ENCODE measurements around the gene ABI3BP.

Gene ABI3BP

GRCh38 chr3:100975714-100976113 is 17.5 kb downstream of the ABI3BP start:
- no peaks in the 10 kb centered on the region for H3K27me3 ChIP-seq (ENCODE audit: insufficient read depth, low read length)
- TF ChIP-seq EZH2 (IDR thresholded peaks at IDR 0.05; ENCODE audit: borderline replicate concordance, low read length): no peak
- TF ChIP-seq CTCF (IDR thresholded peaks at IDR 0.05; ENCODE audit: low read length): no peak

DNA sequence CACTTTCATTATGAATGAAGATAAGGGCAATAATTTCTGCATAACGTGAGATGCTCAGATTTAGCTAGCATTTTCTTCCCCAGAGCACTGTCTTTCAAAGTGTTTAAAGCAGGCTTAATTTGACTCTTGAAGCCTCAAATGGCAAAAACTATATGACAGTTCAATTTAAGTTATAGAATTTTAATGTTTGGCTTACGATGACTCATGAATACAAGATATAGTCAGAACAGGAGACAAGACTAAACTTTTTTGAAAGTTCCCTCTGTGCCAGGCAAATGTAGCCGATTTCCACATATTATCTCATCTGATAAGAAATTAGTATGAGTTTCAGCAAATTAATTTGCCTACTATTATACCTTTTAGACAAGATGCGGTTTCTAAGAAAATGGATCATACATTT is 19.6 kb downstream of the ABI3BP start:
- H3F3A ChIP-seq (ENCODE audit: insufficient read depth, low read length): no peaks in the 10 kb centered on the region
- no peaks in the 10 kb centered on the region for H3K27me3 ChIP-seq (ENCODE audit: insufficient read depth, low read length)
- no peak overlapping the region for H3K4me3 ChIP-seq (ENCODE audit: low read depth, low read length, poor library complexity, severe bottlenecking)
- no peak overlapping the region for H3K9ac ChIP-seq (ENCODE audit: low read length)
- TF ChIP-seq EZH2 (IDR thresholded peaks at IDR 0.05; ENCODE audit: borderline replicate concordance, low read length): no peak
- no peak for TF ChIP-seq CTCF (IDR thresholded peaks at IDR 0.05; ENCODE audit: low read length)
- no peaks in the 10 kb centered on the region for H3K36me3 ChIP-seq (ENCODE audit: insufficient read depth, low read length)
- no peaks in the 10 kb centered on the region for H3K79me2 ChIP-seq (ENCODE audit: insufficient read depth, low read length)
- H2AFZ ChIP-seq (ENCODE audit: low read length): no peak overlapping the region
- H4K20me1 ChIP-seq (ENCODE audit: insufficient read depth, low read length): no peaks in the 10 kb centered on the region
- H3K4me2 ChIP-seq (ENCODE audit: low read length): no peak overlapping the region
- no peaks in the 10 kb centered on the region for H3K4me1 ChIP-seq (ENCODE audit: insufficient read depth, low read length, severe bottlenecking)
- H3K27ac ChIP-seq (ENCODE audit: low read depth, low read length, poor library complexity, severe bottlenecking): no peak overlapping the region
- H3K9me2 ChIP-seq (ENCODE audit: low read depth, low read length): no peaks in the 10 kb centered on the region
- no peaks in the 10 kb centered on the region for H3K9me3 ChIP-seq (ENCODE audit: low read length)

More at GRCh38 chr3:100975714-100976113, 17.5 kb downstream of the ABI3BP start:
- H3K9me3 ChIP-seq (ENCODE audit: low read length): no peaks in the 10 kb centered on the region
- no peak overlapping the region for H2AFZ ChIP-seq (ENCODE audit: low read length)
- no peaks in the 10 kb centered on the region for H4K20me1 ChIP-seq (ENCODE audit: insufficient read depth, low read length)
- H3K4me1 ChIP-seq (ENCODE audit: insufficient read depth, low read length, severe bottlenecking): no peaks in the 10 kb centered on the region
- no peaks in the 10 kb centered on the region for H3K9me2 ChIP-seq (ENCODE audit: low read depth, low read length)
- no peaks in the 10 kb centered on the region for H3K36me3 ChIP-seq (ENCODE audit: insufficient read depth, low read length)
- no peak overlapping the region for H3K27ac ChIP-seq (ENCODE audit: low read depth, low read length, poor library complexity, severe bottlenecking)
- no peak overlapping the region for H3K4me2 ChIP-seq (ENCODE audit: low read length)
- no peaks in the 10 kb centered on the region for H3K79me2 ChIP-seq (ENCODE audit: insufficient read depth, low read length)
- no peak overlapping the region for H3K9ac ChIP-seq (ENCODE audit: low read length)
- no peak overlapping the region for H3K4me3 ChIP-seq (ENCODE audit: low read depth, low read length, poor library complexity, severe bottlenecking)
- H3F3A ChIP-seq (ENCODE audit: insufficient read depth, low read length): no peaks in the 10 kb centered on the region

DNA sequence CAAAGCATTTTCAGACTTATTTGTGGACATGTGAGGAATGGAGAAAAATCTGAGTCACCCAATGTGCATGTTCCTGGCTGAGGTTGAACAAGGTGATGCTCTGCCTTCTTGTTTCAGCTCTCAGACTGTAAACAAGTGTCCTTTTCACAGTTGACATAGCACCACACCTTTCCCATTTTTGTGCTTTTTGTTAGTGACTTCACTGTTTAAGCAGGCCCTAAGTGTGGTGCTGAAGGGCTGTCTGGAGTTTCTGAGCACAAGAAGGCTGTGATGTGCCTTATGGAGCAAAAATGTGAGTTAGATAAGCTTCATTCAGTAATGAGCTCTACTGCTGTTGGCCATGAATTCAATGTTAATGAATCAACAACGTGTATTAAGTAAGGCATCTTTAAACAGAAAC is 20.4 kb downstream of the ABI3BP start:
- Histone ChIP-seq H4K20me1 (ENCODE audit: insufficient read depth, low read length) (no peaks in the 10 kb centered on the region), H3K9ac (ENCODE audit: low read length) (no peak overlapping the region), H3K9me3 (ENCODE audit: low read length) (no peaks in the 10 kb centered on the region), H3K9me2 (ENCODE audit: low read depth, low read length) (no peaks in the 10 kb centered on the region), H3K4me1 (ENCODE audit: insufficient read depth, low read length, severe bottlenecking) (no peaks in the 10 kb centered on the region), H3K4me2 (ENCODE audit: low read length) (no peak overlapping the region), H3K36me3 (ENCODE audit: insufficient read depth, low read length) (no peaks in the 10 kb centered on the region), H3K4me3 (ENCODE audit: low read depth, low read length, poor library complexity, severe bottlenecking) (no peak overlapping the region), H2AFZ (ENCODE audit: low read length) (no peak overlapping the region), H3K27me3 (ENCODE audit: insufficient read depth, low read length) (no peaks in the 10 kb centered on the region), H3K27ac (ENCODE audit: low read depth, low read length, poor library complexity, severe bottlenecking) (no peak overlapping the region), H3K79me2 (ENCODE audit: insufficient read depth, low read length) (no peaks in the 10 kb centered on the region), H3F3A (ENCODE audit: insufficient read depth, low read length) (no peaks in the 10 kb centered on the region)
- no peak for TF ChIP-seq CTCF (IDR thresholded peaks at IDR 0.05; ENCODE audit: low read length)
- TF ChIP-seq EZH2 (IDR thresholded peaks at IDR 0.05; ENCODE audit: borderline replicate concordance, low read length): no peak

Measured in OCI-LY1 (cell line).